Stimulated activated effector memory CD8-positive, alpha-beta T cell treated with anti-CD3 and anti-CD28 coated beads, Interleukin-12 subunit alpha, Interleukin-12 subunit beta, amount 100 ng/mL, for 72 hours (primary cell): Measurements from ENCODE around the gene NUFIP2.
A peak's percentile ranks its signal among the peaks of the same experiment; 100 is the strongest.
"Not testable (repeated sequence)": the region's sequence is repeated elsewhere in the genome, so short reads cannot be mapped to it uniquely, and the experiment has no call there.

ENCODE experiments used
- ATAC-seq: fragments of 150-1000 bp; cut with Tn5 transposase; 2 replicates; pipeline ENCODE4 v1.10.0; 2021
- DNase-seq, 2 donors: peaks; one replicate each; pipeline ENCODE4 v3.0.0; 2021 to 2022; ENCODE audit warnings: low spot score in 2 of 2
- H3K27ac Mint-ChIP-seq: one replicate; pipeline ENCODE4 v1.8.0; 2022; ENCODE audit warnings: mild to moderate bottlenecking, mixed read lengths
- H3K36me3 Mint-ChIP-seq: one replicate; pipeline ENCODE4 v1.8.0; 2022; ENCODE audit warnings: mild to moderate bottlenecking, mixed read lengths
- H3K4me1 Mint-ChIP-seq: one replicate; pipeline ENCODE4 v1.8.0; 2022; ENCODE audit warnings: mixed read lengths
- H3K4me3 Mint-ChIP-seq: one replicate; pipeline ENCODE4 v1.8.0; 2022; ENCODE audit warnings: mild to moderate bottlenecking, mixed read lengths
- H3K9me3 Mint-ChIP-seq: one replicate; pipeline ENCODE4 v1.8.0; 2022; ENCODE audit warnings: mixed read lengths

NUFIP2 gene, protein sequence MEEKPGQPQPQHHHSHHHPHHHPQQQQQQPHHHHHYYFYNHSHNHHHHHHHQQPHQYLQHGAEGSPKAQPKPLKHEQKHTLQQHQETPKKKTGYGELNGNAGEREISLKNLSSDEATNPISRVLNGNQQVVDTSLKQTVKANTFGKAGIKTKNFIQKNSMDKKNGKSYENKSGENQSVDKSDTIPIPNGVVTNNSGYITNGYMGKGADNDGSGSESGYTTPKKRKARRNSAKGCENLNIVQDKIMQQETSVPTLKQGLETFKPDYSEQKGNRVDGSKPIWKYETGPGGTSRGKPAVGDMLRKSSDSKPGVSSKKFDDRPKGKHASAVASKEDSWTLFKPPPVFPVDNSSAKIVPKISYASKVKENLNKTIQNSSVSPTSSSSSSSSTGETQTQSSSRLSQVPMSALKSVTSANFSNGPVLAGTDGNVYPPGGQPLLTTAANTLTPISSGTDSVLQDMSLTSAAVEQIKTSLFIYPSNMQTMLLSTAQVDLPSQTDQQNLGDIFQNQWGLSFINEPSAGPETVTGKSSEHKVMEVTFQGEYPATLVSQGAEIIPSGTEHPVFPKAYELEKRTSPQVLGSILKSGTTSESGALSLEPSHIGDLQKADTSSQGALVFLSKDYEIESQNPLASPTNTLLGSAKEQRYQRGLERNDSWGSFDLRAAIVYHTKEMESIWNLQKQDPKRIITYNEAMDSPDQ

DNA sequence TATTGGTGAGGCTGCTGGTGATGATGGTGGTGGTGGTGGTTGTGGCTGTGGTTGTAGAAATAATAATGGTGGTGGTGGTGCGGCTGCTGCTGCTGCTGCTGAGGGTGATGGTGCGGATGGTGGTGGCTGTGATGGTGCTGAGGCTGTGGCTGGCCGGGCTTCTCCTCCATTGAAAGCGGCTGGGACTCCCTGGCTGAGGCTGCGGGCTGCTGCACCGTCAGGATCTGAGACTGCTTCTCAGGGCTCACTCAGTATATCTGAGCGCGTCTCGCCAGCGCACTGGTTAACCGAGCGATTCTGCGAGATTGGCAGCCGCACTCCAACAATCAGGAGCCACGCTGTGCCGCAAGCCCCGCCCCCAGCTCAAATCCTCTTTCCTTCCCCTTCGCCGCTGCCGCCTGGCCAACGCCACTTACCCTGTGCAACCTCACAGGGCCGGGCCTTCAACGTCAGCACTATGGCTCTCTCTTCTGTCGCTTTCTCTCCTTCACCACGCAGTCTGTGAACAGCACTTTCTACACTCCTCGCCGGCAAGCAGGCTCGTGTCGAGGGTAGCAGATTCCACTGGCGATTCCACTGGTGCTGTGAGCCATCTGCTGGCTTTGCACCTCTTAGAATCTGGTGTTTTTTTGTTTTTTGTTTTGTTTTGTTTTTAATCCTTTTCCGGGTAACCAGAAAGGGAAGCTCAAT, at the start of gene NUFIP2:
TSS of gene NUFIP2 (minus strand) at position 259 of the 690 bp plus-strand sequence. CDS start at position 170, 89 bp downstream.
- peak within 1 kb of the TSS; percentile 95 for H3K4me3 Mint-ChIP-seq
- peaks cover 38% of the 10 kb centered on the region for H3K4me1 Mint-ChIP-seq
- H3K36me3 Mint-ChIP-seq: peaks cover 53% of the 10 kb centered on the region
- DNase-seq (peak; percentile 95 to 99), ATAC-seq (peak; percentile 94)
- peak within 1 kb of the TSS; percentile 97 for H3K27ac Mint-ChIP-seq
- no peaks in the 10 kb centered on the region for H3K9me3 Mint-ChIP-seq

DNA sequence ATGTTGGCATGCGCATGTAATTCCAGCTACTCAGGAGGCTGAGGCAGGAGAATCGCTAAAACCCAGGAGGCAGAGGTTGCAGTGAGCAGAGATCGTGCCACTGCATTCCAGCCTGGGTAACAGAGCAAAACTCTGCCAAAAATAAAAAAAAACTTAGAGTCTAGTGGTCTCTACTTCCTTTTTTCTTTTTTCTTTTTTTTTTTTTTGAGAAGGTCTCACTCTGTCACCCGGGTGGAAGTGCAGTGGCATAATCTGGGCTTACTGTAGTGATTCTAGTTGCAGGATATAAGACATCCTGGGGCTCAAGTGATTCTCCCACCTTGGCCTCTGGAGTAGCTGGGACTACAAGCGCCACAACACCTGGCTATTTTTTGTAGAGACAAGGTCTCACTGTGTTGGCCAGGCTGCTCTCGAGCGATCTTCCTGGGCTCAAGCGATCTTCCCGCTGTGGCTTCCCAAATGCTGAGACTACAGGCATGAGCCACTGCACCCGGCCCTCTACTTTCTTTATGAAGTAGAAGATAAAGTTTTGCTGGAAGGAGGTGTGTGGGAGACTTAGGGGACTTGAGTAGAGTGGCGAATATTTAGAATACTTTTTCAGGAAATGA, 48.3 kb upstream of the NUFIP2 start:
- Mint-ChIP-seq H3K4me3 (no peak overlapping the region), H3K36me3 (no peaks in the 10 kb centered on the region), H3K4me1 (no peaks in the 10 kb centered on the region), H3K9me3 (no peaks in the 10 kb centered on the region), H3K27ac (no peak overlapping the region)
- ATAC-seq (no peak), DNase-seq (no peak)

DNA sequence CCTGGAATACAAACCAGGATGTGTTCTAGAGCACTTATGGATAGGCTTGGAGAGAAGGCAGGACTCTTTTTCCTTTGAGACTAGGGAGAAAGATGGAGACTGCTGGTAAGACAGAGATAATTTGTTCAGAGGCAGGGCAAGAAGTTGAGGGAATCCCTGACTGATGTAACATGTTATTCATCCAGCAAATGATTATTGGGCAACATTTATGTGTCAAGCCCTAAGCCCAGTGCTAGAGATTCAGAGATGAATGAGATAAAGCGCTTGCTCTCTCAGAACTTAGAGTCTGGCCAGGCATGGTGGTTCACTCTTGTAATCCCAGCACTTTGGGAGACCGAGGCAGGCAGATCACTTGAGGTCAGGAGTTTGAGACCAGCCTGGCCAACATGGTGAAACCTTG, 47.8 kb upstream of the NUFIP2 start:
- no peak for ATAC-seq
- Mint-ChIP-seq H3K27ac (no peak overlapping the region), H3K36me3 (no peaks in the 10 kb centered on the region), H3K9me3 (no peaks in the 10 kb centered on the region), H3K4me1 (no peaks in the 10 kb centered on the region), H3K4me3 (no peak overlapping the region)
- no peak for DNase-seq

DNA sequence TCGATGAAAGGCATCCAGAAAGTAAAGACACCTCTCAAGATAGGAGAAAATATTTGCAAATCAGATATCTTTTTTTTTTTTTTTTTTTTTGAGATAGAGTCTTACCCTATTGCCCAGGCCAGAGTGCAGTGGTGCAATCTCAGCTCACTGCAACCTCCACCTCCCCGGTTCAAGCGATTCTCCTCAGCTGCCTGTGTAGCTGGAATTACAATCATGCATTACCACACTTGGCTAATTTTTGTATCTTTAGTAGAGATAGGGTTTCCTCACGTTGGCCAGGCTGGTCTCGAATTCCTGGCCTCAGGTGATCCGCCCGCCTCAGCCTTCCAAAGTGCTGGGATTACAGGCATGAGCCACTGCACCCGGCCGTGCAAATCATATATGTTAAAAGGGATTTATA, 45.1 kb upstream of the NUFIP2 start:
- ATAC-seq, H3K4me1 Mint-ChIP-seq, H3K9me3 Mint-ChIP-seq, DNase-seq, H3K36me3 Mint-ChIP-seq, H3K4me3 Mint-ChIP-seq, H3K27ac Mint-ChIP-seq: not testable (repeated sequence)

GRCh38 chr17:29331708-29332085, 37.7 kb upstream of the NUFIP2 start:
- H3K36me3 Mint-ChIP-seq: no peaks in the 10 kb centered on the region
- DNase-seq: no peak
- no peaks in the 10 kb centered on the region for H3K4me1 Mint-ChIP-seq
- no peak overlapping the region for H3K4me3 Mint-ChIP-seq
- ATAC-seq: no peak
- no peaks in the 10 kb centered on the region for H3K9me3 Mint-ChIP-seq
- H3K27ac Mint-ChIP-seq: no peak overlapping the region

- DNase-seq: no peak
- Mint-ChIP-seq H3K36me3 (no peaks in the 10 kb centered on the region), H3K27ac (no peak overlapping the region), H3K4me3 (no peak overlapping the region), H3K4me1 (no peaks in the 10 kb centered on the region), H3K9me3 (no peaks in the 10 kb centered on the region)
- no peak for ATAC-seq
These were observed 37.2 kb upstream of the NUFIP2 start for GRCh38 chr17:29331075-29331707.

DNA sequence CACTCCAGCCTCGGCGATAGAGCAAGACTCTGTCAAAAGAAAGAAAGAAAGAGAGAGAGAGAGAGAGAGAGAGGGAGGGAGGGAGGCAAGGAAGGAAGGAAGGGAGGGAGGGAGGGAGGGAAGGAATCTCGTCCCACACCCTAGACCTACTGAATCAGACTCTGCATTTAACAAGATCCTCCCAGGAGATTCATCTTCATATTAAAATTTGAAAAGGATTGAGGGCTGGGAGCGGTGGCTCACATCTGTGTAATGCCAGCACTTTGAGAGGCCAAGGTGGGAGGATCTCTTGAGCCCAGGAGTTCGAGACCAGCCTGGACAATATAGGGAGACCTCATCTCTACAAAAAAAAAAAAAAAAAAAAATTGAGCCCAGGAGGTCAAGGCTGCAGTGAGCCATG, 33.5 kb upstream of the NUFIP2 start:
- ATAC-seq: no peak
- no peaks in the 10 kb centered on the region for H3K36me3 Mint-ChIP-seq
- H3K27ac Mint-ChIP-seq: no peak overlapping the region
- H3K4me1 Mint-ChIP-seq: no peaks in the 10 kb centered on the region
- no peak for DNase-seq
- H3K4me3 Mint-ChIP-seq: no peak overlapping the region
- no peaks in the 10 kb centered on the region for H3K9me3 Mint-ChIP-seq

- H3K4me1 Mint-ChIP-seq: no peaks in the 10 kb centered on the region
- H3K4me3 Mint-ChIP-seq: no peak overlapping the region
- no peak overlapping the region for H3K27ac Mint-ChIP-seq
- H3K9me3 Mint-ChIP-seq: no peaks in the 10 kb centered on the region
- no peak for DNase-seq
- no peaks in the 10 kb centered on the region for H3K36me3 Mint-ChIP-seq
- ATAC-seq: no peak
These were observed 32.3 kb upstream of the NUFIP2 start for GRCh38 chr17:29326023-29326813.

- Mint-ChIP-seq H3K4me1 (no peaks in the 10 kb centered on the region), H3K9me3 (no peaks in the 10 kb centered on the region), H3K4me3 (no peak overlapping the region), H3K36me3 (peaks cover 6% of the 10 kb centered on the region), H3K27ac (no peak overlapping the region)
- DNase-seq (no peak), ATAC-seq (no peak)
These were observed 28.4 kb upstream of the NUFIP2 start for GRCh38 chr17:29322363-29322762.

- Mint-ChIP-seq H3K4me1 (no peaks in the 10 kb centered on the region), H3K36me3 (no peaks in the 10 kb centered on the region), H3K27ac (no peak overlapping the region), H3K4me3 (no peak overlapping the region), H3K9me3 (no peaks in the 10 kb centered on the region)
- ATAC-seq (no peak), DNase-seq (no peak)
These were observed 9.4 kb upstream of the NUFIP2 start for GRCh38 chr17:29303386-29303785.

DNA sequence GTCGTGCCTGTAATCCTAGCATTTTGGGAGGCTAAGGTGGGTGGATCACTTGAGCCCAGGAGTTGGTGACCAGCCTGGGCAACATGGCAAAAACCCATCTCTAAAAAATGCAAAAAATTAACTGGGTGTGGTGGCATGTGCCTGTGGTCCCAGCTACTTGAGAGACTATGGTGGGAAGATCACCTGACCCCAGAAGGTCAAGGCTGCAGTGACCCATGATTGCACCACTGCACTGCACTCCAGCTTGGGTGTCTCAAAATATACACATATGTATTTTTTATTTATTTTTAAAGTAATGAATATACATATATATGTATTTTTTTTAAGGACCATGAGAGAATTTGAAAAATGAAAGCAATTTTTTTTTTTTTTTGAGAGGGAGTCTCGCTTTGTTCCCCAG, 5.1 kb upstream of the NUFIP2 start:
- no peak overlapping the region for H3K4me3 Mint-ChIP-seq
- no peaks in the 10 kb centered on the region for H3K9me3 Mint-ChIP-seq
- H3K27ac Mint-ChIP-seq: no peak overlapping the region
- DNase-seq (no peak), ATAC-seq (no peak)
- peaks cover 5% of the 10 kb centered on the region for H3K36me3 Mint-ChIP-seq
- peaks cover 15% of the 10 kb centered on the region for H3K4me1 Mint-ChIP-seq

DNA sequence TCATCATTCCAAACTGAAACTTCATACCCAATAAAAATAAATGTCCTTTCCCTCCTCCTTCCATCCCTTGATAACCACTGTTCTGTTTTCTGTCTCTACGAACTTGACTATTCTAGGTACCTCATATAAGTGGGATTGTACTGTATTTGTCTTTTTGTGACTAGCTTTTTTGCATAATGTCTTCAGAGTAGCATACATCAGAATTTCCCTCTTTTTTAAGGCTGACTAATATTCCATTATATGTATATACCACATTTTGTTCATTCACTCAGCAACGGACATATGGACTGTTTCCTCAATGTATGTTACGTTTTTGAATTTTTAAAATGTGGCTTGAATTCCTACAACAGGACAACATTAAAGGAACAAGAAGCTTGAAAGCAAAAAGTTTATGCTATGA, 1.5 kb upstream of the NUFIP2 start:
- Mint-ChIP-seq H3K36me3 (peaks cover 40% of the 10 kb centered on the region), H3K4me3 (peak overlapping the region; percentile 95), H3K4me1 (peaks cover 29% of the 10 kb centered on the region), H3K27ac (no peak overlapping the region), H3K9me3 (no peaks in the 10 kb centered on the region)
- DNase-seq: no peak
- ATAC-seq: no peak

- Mint-ChIP-seq H3K27ac (peak overlapping the region; percentile 97), H3K9me3 (no peaks in the 10 kb centered on the region), H3K36me3 (peaks cover 48% of the 10 kb centered on the region), H3K4me1 (peaks cover 33% of the 10 kb centered on the region), H3K4me3 (peak overlapping the region; percentile 95)
- ATAC-seq: no peak
- no peak for DNase-seq
These were observed 592 bp upstream of the NUFIP2 start for GRCh38 chr17:29294580-29294900.

DNA sequence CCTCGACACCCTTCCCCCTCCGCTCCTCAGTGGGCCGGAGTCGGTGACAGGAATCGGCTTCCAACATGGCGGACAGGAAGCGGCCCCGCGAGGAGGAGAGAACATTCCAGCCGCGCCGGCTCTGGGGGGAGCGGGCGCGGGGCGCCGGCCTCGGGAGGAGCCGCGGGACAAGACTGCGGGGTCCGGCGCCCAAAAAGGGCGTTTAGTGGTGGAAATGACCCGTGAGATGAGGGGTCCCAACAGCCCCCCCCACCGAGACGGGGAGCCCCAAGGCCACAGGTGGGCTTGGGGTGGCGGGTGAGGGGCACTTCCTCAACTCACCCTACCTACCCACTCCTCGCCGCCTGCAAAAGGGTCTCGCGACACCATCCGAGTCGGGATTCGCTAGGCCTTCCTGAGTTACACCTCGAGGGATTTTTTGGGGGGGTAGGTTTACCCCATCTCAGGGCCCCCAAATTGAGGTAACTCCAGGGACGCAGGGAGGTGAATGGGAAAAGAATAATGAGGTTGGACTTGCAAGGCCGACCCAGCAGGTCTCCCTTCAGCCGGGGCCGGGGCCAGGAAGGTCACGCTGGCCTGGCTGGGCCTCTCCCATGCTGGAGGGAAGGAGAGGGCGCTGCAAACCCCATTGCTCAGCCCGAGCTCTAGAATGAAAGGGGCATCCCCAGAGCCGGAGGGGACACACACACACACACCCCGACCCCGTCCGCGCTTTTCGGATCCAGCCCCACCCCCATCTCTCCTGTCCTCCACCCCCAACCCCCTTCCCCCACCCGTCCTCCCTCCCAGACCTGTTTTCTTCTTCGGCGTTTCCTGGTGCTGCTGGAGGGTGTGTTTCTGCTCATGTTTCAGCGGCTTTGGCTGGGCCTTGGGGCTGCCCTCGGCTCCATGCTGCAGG, 707 bp downstream of the NUFIP2 start:
- no peaks in the 10 kb centered on the region for H3K9me3 Mint-ChIP-seq
- peak overlapping the region; percentile 97 for H3K27ac Mint-ChIP-seq
- H3K4me1 Mint-ChIP-seq: peaks cover 45% of the 10 kb centered on the region
- peak; percentile 55 for ATAC-seq
- peaks cover 61% of the 10 kb centered on the region for H3K36me3 Mint-ChIP-seq
- DNase-seq: peak; percentile 34 to 82
- peak overlapping the region; percentile 95 for H3K4me3 Mint-ChIP-seq
